Measurements from ENCODE around the gene PSMD8. TPM values are rescaled to one million over a fixed set of nuclear protein-coding genes. Genes with fewer than 3 reads are reported as not detected.

Gene PSMD8
- total RNA-seq, 2 donors from 2014 or later = 232 to 298 TPM

GRCh38 chr19:38355728-38356725 is 18.3 kb upstream of the PSMD8 start:
- WGBS = 78% methylated on average over 16 of the region's 16 CpGs
- Histone ChIP-seq H3K4me1 (replicated peaks) (no peaks in the 10 kb centered on the region), H3K27me3 (replicated peaks; ENCODE audit: insufficient read depth) (peaks cover 3% of the 10 kb centered on the region), H3K36me3 (no peaks in the 10 kb centered on the region), H3K27ac (no peak overlapping the region), H3K4me3 (no peak overlapping the region), H3K9me3 (no peaks in the 10 kb centered on the region)
- intact Hi-C loops (cut with DNase I) = no loop called here
- no peak for TF ChIP-seq POLR2AphosphoS5 (IDR thresholded peaks at IDR 0.05)
- TF ChIP-seq CTCF (IDR thresholded peaks at IDR 0.05) = no peak
- TF ChIP-seq POLR2A (IDR thresholded peaks at IDR 0.05) = no peak
- no peak for DNase-seq (ENCODE audit: low spot score)

GRCh38 chr19:38358071-38358470 is 16.3 kb upstream of the PSMD8 start:
- no peak overlapping the region for H3K27ac ChIP-seq
- TF ChIP-seq CTCF (IDR thresholded peaks at IDR 0.05) (no peak), POLR2A (IDR thresholded peaks at IDR 0.05) (no peak), POLR2AphosphoS5 (IDR thresholded peaks at IDR 0.05) (no peak)
- no peak overlapping the region for H3K4me3 ChIP-seq
- H3K36me3 ChIP-seq = no peaks in the 10 kb centered on the region
- DNase-seq (ENCODE audit: low spot score) = no peak
- intact Hi-C loops (cut with DNase I) = no loop called here
- no peaks in the 10 kb centered on the region for H3K9me3 ChIP-seq
- no peaks in the 10 kb centered on the region for H3K4me1 ChIP-seq (replicated peaks)
- WGBS = 32% methylated on average over 5 of the region's 5 CpGs
- H3K27me3 ChIP-seq (replicated peaks; ENCODE audit: insufficient read depth) = peaks cover 3% of the 10 kb centered on the region

GRCh38 chr19:38359242-38360021 is 14.9 kb upstream of the PSMD8 start:
- intact Hi-C loops (cut with DNase I) = no loop called here
- Histone ChIP-seq H3K27me3 (replicated peaks; ENCODE audit: insufficient read depth) (peaks cover 3% of the 10 kb centered on the region), H3K9me3 (no peaks in the 10 kb centered on the region), H3K27ac (no peak overlapping the region), H3K4me3 (no peak overlapping the region), H3K4me1 (replicated peaks) (no peaks in the 10 kb centered on the region), H3K36me3 (no peaks in the 10 kb centered on the region)
- TF ChIP-seq CTCF (IDR thresholded peaks at IDR 0.05) (no peak), POLR2A (IDR thresholded peaks at IDR 0.05) (no peak)
- WGBS = 42% methylated on average over 18 of the region's 18 CpGs
- DNase-seq (ENCODE audit: low spot score) = no peak

GRCh38 chr19:38360351-38360750 is 14.0 kb upstream of the PSMD8 start:
- DNase-seq (ENCODE audit: low spot score) = no peak
- intact Hi-C loops (cut with DNase I) = no loop called here
- WGBS = 79% methylated on average over 9 of the region's 9 CpGs
- peaks cover 3% of the 10 kb centered on the region for H3K27me3 ChIP-seq (replicated peaks; ENCODE audit: insufficient read depth)
- H3K4me1 ChIP-seq (replicated peaks) = no peaks in the 10 kb centered on the region
- H3K27ac ChIP-seq = no peak overlapping the region
- no peaks in the 10 kb centered on the region for H3K9me3 ChIP-seq
- no peak overlapping the region for H3K4me3 ChIP-seq
- TF ChIP-seq CTCF (IDR thresholded peaks at IDR 0.05) (no peak), POLR2A (IDR thresholded peaks at IDR 0.05) (no peak), POLR2AphosphoS5 (IDR thresholded peaks at IDR 0.05) (no peak)
- no peaks in the 10 kb centered on the region for H3K36me3 ChIP-seq

All from prostate gland (tissue), 2 donors.